ENCODE results near the gene IQSEC3.

Gene IQSEC3

DNA sequence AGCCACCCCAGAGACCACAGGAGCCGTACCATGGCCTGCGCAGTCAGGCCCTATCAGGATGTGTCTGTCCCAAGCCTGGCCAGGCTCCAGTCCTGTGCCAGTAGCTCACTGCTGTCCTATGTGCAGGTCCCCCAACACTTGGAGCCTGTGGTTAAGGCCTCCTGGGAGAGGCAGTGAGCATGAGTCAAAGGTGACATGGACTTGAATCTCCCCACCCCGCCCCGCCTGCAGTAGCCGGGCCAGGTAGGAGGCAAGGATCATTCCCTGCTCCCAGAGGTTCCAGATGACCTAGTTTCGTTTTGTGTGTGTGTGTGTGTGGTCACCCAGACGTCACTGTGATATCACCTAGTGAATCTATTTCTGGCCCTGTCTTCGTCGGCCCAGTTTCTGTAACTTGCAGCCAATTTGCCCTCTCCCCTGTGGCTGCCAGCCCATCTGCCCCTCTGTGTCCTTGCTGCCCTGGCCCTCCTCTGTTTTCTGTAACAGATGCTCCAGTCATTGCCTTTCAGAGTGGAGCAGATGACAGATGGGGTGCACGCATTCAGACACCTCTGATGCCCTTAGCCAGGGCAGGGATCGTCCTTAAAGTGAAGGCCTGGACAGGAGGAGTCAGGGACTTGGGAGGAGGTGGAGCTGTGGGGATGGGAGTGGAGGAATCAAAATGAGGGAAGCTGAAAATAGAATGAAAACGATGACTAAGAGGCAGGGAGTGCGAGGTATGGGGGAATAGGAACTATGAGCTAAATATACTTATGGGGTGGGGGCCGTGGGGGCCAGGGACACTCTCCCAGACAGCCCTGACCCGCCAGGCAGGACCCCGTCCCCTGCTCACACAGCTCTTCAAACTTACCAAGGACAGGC is 110.0 kb downstream of the IQSEC3 start:
- Histone ChIP-seq H3K4me2 (peak overlapping the region; percentile 38; the same call in 1 of the 2 replicates), H4K20me1 (ENCODE audit: insufficient read depth) (no peaks in the 10 kb centered on the region), H2AFZ (ENCODE audit: low read depth) (peak overlapping the region; percentile 23; the same call in 1 of the 2 replicates), H3K79me2 (ENCODE audit: insufficient read depth, low read depth) (no peaks in the 10 kb centered on the region), H3K9ac (peak overlapping the region; percentile 7; the same call in 1 of the 2 replicates), H3K27ac (peak overlapping the region; percentile 21; the same call in 1 of the 2 replicates), H3K4me3 (IDR thresholded peaks at IDR 0.05; ENCODE audit: insufficient read depth, low read depth, low read length) (no peak overlapping the region), H3K36me3 (ENCODE audit: insufficient read depth) (no peaks in the 10 kb centered on the region), H3K4me1 (ENCODE audit: low read depth, poor library complexity, severe bottlenecking) (peaks cover 9% of the 10 kb centered on the region), H3K27me3 (ENCODE audit: insufficient read depth, low read depth) (no peaks in the 10 kb centered on the region)
- TF ChIP-seq CTCF (conservative IDR thresholded peaks at IDR 0.05; ENCODE audit: low read depth, low read length): no peak

- Histone ChIP-seq H3K4me3 (IDR thresholded peaks at IDR 0.05; ENCODE audit: insufficient read depth, low read depth, low read length) (no peak overlapping the region), H3K36me3 (ENCODE audit: insufficient read depth) (no peaks in the 10 kb centered on the region), H3K4me2 (no peak overlapping the region), H3K27me3 (ENCODE audit: insufficient read depth, low read depth) (no peaks in the 10 kb centered on the region), H2AFZ (ENCODE audit: low read depth) (no peak overlapping the region), H3K4me1 (ENCODE audit: low read depth, poor library complexity, severe bottlenecking) (peaks cover 9% of the 10 kb centered on the region), H3K9ac (no peak overlapping the region), H3K79me2 (ENCODE audit: insufficient read depth, low read depth) (no peaks in the 10 kb centered on the region), H3K27ac (no peak overlapping the region), H4K20me1 (ENCODE audit: insufficient read depth) (no peaks in the 10 kb centered on the region)
- no peak for TF ChIP-seq CTCF (conservative IDR thresholded peaks at IDR 0.05; ENCODE audit: low read depth, low read length)
These were observed 110.9 kb downstream of the IQSEC3 start for GRCh38 chr12:177336-177979.

GRCh38 chr12:177980-178828 is 111.6 kb downstream of the IQSEC3 start:
- no peaks in the 10 kb centered on the region for H4K20me1 ChIP-seq (ENCODE audit: insufficient read depth)
- no peaks in the 10 kb centered on the region for H3K36me3 ChIP-seq (ENCODE audit: insufficient read depth)
- H3K4me1 ChIP-seq (ENCODE audit: low read depth, poor library complexity, severe bottlenecking): peaks cover 9% of the 10 kb centered on the region
- no peaks in the 10 kb centered on the region for H3K79me2 ChIP-seq (ENCODE audit: insufficient read depth, low read depth)
- no peaks in the 10 kb centered on the region; the same call in 1 of the 2 replicates for H3K27me3 ChIP-seq (ENCODE audit: insufficient read depth, low read depth)
- H2AFZ ChIP-seq (ENCODE audit: low read depth): no peak overlapping the region
- H3K4me3 ChIP-seq (IDR thresholded peaks at IDR 0.05; ENCODE audit: insufficient read depth, low read depth, low read length): no peak overlapping the region
- no peak overlapping the region for H3K27ac ChIP-seq
- no peak overlapping the region for H3K4me2 ChIP-seq
- no peak overlapping the region for H3K9ac ChIP-seq
- TF ChIP-seq CTCF (conservative IDR thresholded peaks at IDR 0.05; ENCODE audit: low read depth, low read length): no peak

- Histone ChIP-seq H3K4me3 (IDR thresholded peaks at IDR 0.05; ENCODE audit: insufficient read depth, low read depth, low read length) (no peak overlapping the region), H3K27ac (no peak overlapping the region), H3K4me2 (no peak overlapping the region), H3K36me3 (ENCODE audit: insufficient read depth) (no peaks in the 10 kb centered on the region), H3K4me1 (ENCODE audit: low read depth, poor library complexity, severe bottlenecking) (peaks cover 9% of the 10 kb centered on the region), H4K20me1 (ENCODE audit: insufficient read depth) (no peaks in the 10 kb centered on the region), H3K27me3 (ENCODE audit: insufficient read depth, low read depth) (no peaks in the 10 kb centered on the region; the same call in 1 of the 2 replicates), H2AFZ (ENCODE audit: low read depth) (no peak overlapping the region), H3K9ac (no peak overlapping the region), H3K79me2 (ENCODE audit: insufficient read depth, low read depth) (no peaks in the 10 kb centered on the region)
- no peak for TF ChIP-seq CTCF (conservative IDR thresholded peaks at IDR 0.05; ENCODE audit: low read depth, low read length)
These were observed 112.2 kb downstream of the IQSEC3 start for GRCh38 chr12:178829-179109.
